Neural crest cell (in vitro differentiated cells): ENCODE results near the gene JAK3. TPM values are rescaled to one million over a fixed set of nuclear protein-coding genes. Genes with fewer than 3 reads are reported as not detected.

ENCODE experiments used
- DNase-seq: peaks from one replicate; pipeline ENCODE4 v3.0.0; 2021; ENCODE audit warnings: low read depth, mixed read lengths, low spot score
- H3K27ac Mint-ChIP-seq: one replicate; pipeline ENCODE4 v1.8.0; 2021; ENCODE audit warnings: mild to moderate bottlenecking, mixed read lengths; ENCODE audit not compliant: unreplicated experiment
- H3K27me3 Mint-ChIP-seq: 2 replicates; pipeline ENCODE4 v1.8.0; 2021; ENCODE audit warnings: low read depth, mild to moderate bottlenecking, mixed read lengths
- H3K36me3 Mint-ChIP-seq: 2 replicates; pipeline ENCODE4 v1.8.0; 2021; ENCODE audit warnings: low read depth, mild to moderate bottlenecking, mixed read lengths
- H3K4me1 Mint-ChIP-seq: 2 replicates; pipeline ENCODE4 v1.8.0; 2021; ENCODE audit warnings: mixed read lengths
- H3K4me3 Mint-ChIP-seq: one replicate; pipeline ENCODE4 v1.8.0; 2021; ENCODE audit warnings: mild to moderate bottlenecking, mixed read lengths
- H3K9me3 Mint-ChIP-seq: 2 replicates; pipeline ENCODE4 v1.8.0; 2021; ENCODE audit warnings: mixed read lengths
- CTCF ChIP-seq: fragments of 200-600 bp; sonication (generic); conservative IDR thresholded peaks from 2 replicates; pipeline ENCODE4 v1.5.0; 2021; ENCODE audit warnings: antibody characterized with exemption, mild to moderate bottlenecking
- total RNA-seq: library from RNA; stranded (reverse); gene quantifications from 2 replicates; pipeline ENCODE4 v1.2.1, GENCODE V29; 2021

JAK3 gene
- total RNA-seq, 1 donor from 2014 or later: 1.6 TPM

- no peak for DNase-seq
- H3K27me3 Mint-ChIP-seq: peaks cover 28% of the 10 kb centered on the region
- H3K36me3 Mint-ChIP-seq: no peaks in the 10 kb centered on the region
- peaks cover 10% of the 10 kb centered on the region for H3K4me1 Mint-ChIP-seq
- no peak overlapping the region for H3K27ac Mint-ChIP-seq
- H3K4me3 Mint-ChIP-seq: no peak overlapping the region
- no peaks in the 10 kb centered on the region for H3K9me3 Mint-ChIP-seq
- no peak for TF ChIP-seq CTCF
Measured at GRCh38 chr19:17843908-17844490, 3.8 kb downstream of the JAK3 start.

GRCh38 chr19:17843292-17843827 lies 4.4 kb downstream of the JAK3 start:
- no peak for DNase-seq
- Mint-ChIP-seq H3K27me3 (peaks cover 32% of the 10 kb centered on the region), H3K27ac (no peak overlapping the region), H3K9me3 (no peaks in the 10 kb centered on the region), H3K36me3 (no peaks in the 10 kb centered on the region), H3K4me1 (peaks cover 10% of the 10 kb centered on the region), H3K4me3 (no peak overlapping the region)
- no peak for TF ChIP-seq CTCF

GRCh38 chr19:17842663-17843291 lies 5.0 kb downstream of the JAK3 start:
- no peak overlapping the region for H3K4me3 Mint-ChIP-seq
- H3K9me3 Mint-ChIP-seq: no peaks in the 10 kb centered on the region
- peaks cover 10% of the 10 kb centered on the region for H3K4me1 Mint-ChIP-seq
- no peak for DNase-seq
- H3K27me3 Mint-ChIP-seq: peaks cover 36% of the 10 kb centered on the region
- H3K36me3 Mint-ChIP-seq: no peaks in the 10 kb centered on the region
- no peak for TF ChIP-seq CTCF
- H3K27ac Mint-ChIP-seq: no peak overlapping the region

GRCh38 chr19:17841810-17842662 lies 5.7 kb downstream of the JAK3 start:
- no peak for TF ChIP-seq CTCF
- peak; percentile 89 for DNase-seq
- peak overlapping the region; percentile 80 for H3K4me3 Mint-ChIP-seq
- H3K9me3 Mint-ChIP-seq: no peaks in the 10 kb centered on the region
- no peaks in the 10 kb centered on the region for H3K36me3 Mint-ChIP-seq
- H3K27me3 Mint-ChIP-seq: peaks cover 36% of the 10 kb centered on the region
- H3K27ac Mint-ChIP-seq: no peak overlapping the region
- H3K4me1 Mint-ChIP-seq: peaks cover 10% of the 10 kb centered on the region

GRCh38 chr19:17841371-17841809 lies 6.4 kb downstream of the JAK3 start:
- Mint-ChIP-seq H3K36me3 (no peaks in the 10 kb centered on the region), H3K27me3 (peaks cover 38% of the 10 kb centered on the region), H3K9me3 (no peaks in the 10 kb centered on the region), H3K27ac (no peak overlapping the region), H3K4me3 (peak overlapping the region; percentile 80), H3K4me1 (peaks cover 10% of the 10 kb centered on the region)
- DNase-seq: no peak
- no peak for TF ChIP-seq CTCF
